Smooth muscle cell (in vitro differentiated cells): Measurements from ENCODE around the gene GPR35. TPM values are rescaled to one million over a fixed set of nuclear protein-coding genes. Genes with fewer than 3 reads are reported as not detected.
"Not testable (repeated sequence)": the region's sequence is repeated elsewhere in the genome, so short reads cannot be mapped to it uniquely, and the experiment has no call there.

ENCODE experiments used
- DNase-seq: peaks from one replicate; lab custom pipeline; 2025; ENCODE audit not compliant: unreplicated experiment; lab: John Stamatoyannopoulos, UW
- H2AFZ ChIP-seq: fragments of 200-600 bp; sonication (generic); 2 replicates; pipeline ENCODE4 v1.6.0; 2016; ENCODE audit warnings: antibody characterized with exemption, low read depth, mild to moderate bottlenecking
- H3F3A ChIP-seq: fragments of 200-600 bp; sonication (generic); 2 replicates; pipeline ENCODE4 v1.6.0; 2017; ENCODE audit warnings: antibody characterized with exemption, low read depth
- H3K27ac ChIP-seq: fragments of 200-600 bp; sonication (generic); 2 replicates; pipeline ENCODE4 v1.5.1; 2016; ENCODE audit warnings: low read depth, mild to moderate bottlenecking
- H3K27me3 ChIP-seq: fragments of 200-600 bp; sonication (generic); 2 replicates; pipeline ENCODE4 v1.6.1; 2016; ENCODE audit warnings: low read depth, mild to moderate bottlenecking
- H3K36me3 ChIP-seq: fragments of 200-600 bp; sonication (generic); 2 replicates; pipeline ENCODE4 v1.5.1; 2016; ENCODE audit warnings: low read depth
- H3K4me1 ChIP-seq: fragments of 200-600 bp; sonication (generic); 2 replicates; pipeline ENCODE4 v1.5.1; 2016; ENCODE audit warnings: low read depth
- H3K4me2 ChIP-seq: fragments of 200-600 bp; sonication (generic); 2 replicates; pipeline ENCODE4 v1.6.0; 2016; ENCODE audit warnings: mild to moderate bottlenecking
- H3K4me3 ChIP-seq: fragments of 200-600 bp; sonication (generic); 2 replicates; pipeline ENCODE4 v1.5.1; 2016; ENCODE audit warnings: mild to moderate bottlenecking
- H3K79me2 ChIP-seq: fragments of 200-600 bp; sonication (generic); 2 replicates; pipeline ENCODE4 v1.6.0; 2016; ENCODE audit warnings: low read depth, mild to moderate bottlenecking
- H3K9ac ChIP-seq: fragments of 200-600 bp; sonication (generic); 2 replicates; pipeline ENCODE4 v1.6.0; 2016; ENCODE audit warnings: low read depth
- H3K9me3 ChIP-seq: fragments of 200-600 bp; sonication (generic); replicated peaks from 2 replicates; pipeline ENCODE4 v1.5.1; 2016; ENCODE audit warnings: low read depth
- H4K20me1 ChIP-seq: fragments of 200-600 bp; sonication (generic); 2 replicates; pipeline ENCODE4 v1.6.0; 2016; ENCODE audit warnings: low read depth
- CTCF ChIP-seq: fragments of 200-600 bp; sonication (generic); IDR thresholded peaks from 2 replicates; pipeline ENCODE4 v1.5.1; 2017; ENCODE audit warnings: borderline replicate concordance, mild to moderate bottlenecking, antibody characterized with exemption; ENCODE audit not compliant: insufficient read depth, poor library complexity, severe bottlenecking
- WGBS: methylation state at CpG from one replicate; pipeline ENCODE4 v1.1.7; 2016; ENCODE audit warnings: low lambda C conversion rate; 5-methylcytosine and 5-hydroxymethylcytosine counted together
- polyA plus RNA-seq: library from polyadenylated mRNA; unstranded; fragments of >200 nt; fragmentation: Nextera tagmentation; extraction: Ambion mirVana; gene quantifications from 2 replicates; pipeline ENCODE4 v1.2.1, GENCODE V29; 2016
- total RNA-seq: library from RNA; depleted of rRNA; stranded (reverse); fragments of >200 nt; gene quantifications from 2 replicates; pipeline ENCODE4 v1.2.3, GENCODE V29; 2014

GPR35 gene
- total and polyA plus RNA-seq, 2 experiments from 2014 or later, result 1.3 to 2.1 TPM

- no peak for TF ChIP-seq CTCF
- H3F3A ChIP-seq, result no peaks in the 10 kb centered on the region
- no peak overlapping the region for H3K9ac ChIP-seq
- 75% methylated on average over 4 of the region's 4 CpGs for WGBS
- H3K27ac ChIP-seq, result no peak overlapping the region
- H3K9me3 ChIP-seq, result no peaks in the 10 kb centered on the region
- no peak overlapping the region for H2AFZ ChIP-seq
- peaks cover 35% of the 10 kb centered on the region for H3K27me3 ChIP-seq
- no peaks in the 10 kb centered on the region for H3K4me1 ChIP-seq
- no peak overlapping the region for H3K4me2 ChIP-seq
- no peaks in the 10 kb centered on the region for H3K79me2 ChIP-seq
- H4K20me1 ChIP-seq, result no peaks in the 10 kb centered on the region
- H3K36me3 ChIP-seq, result no peaks in the 10 kb centered on the region
- no peak for DNase-seq
- no peak overlapping the region for H3K4me3 ChIP-seq
These were observed 45.7 kb downstream of the GPR35 start for GRCh38 chr2:240670950-240671349.

GRCh38 chr2:240672076-240672700 lies 46.9 kb downstream of the GPR35 start:
- Histone ChIP-seq H3K79me2 (no peaks in the 10 kb centered on the region), H3K9me3 (no peaks in the 10 kb centered on the region), H4K20me1 (no peaks in the 10 kb centered on the region), H3K36me3 (no peaks in the 10 kb centered on the region), H3K4me2 (no peak overlapping the region), H3F3A (no peaks in the 10 kb centered on the region), H3K9ac (no peak overlapping the region), H2AFZ (no peak overlapping the region), H3K27me3 (peaks cover 23% of the 10 kb centered on the region), H3K4me3 (no peak overlapping the region), H3K4me1 (no peaks in the 10 kb centered on the region), H3K27ac (no peak overlapping the region)
- WGBS, result 89% methylated on average over 41 of the region's 46 CpGs
- no peak for TF ChIP-seq CTCF
- no peak for DNase-seq

- no peaks in the 10 kb centered on the region for H3K4me1 ChIP-seq
- H3K27me3 ChIP-seq, result peaks cover 17% of the 10 kb centered on the region
- no peaks in the 10 kb centered on the region for H4K20me1 ChIP-seq
- H3K4me2 ChIP-seq, result no peak overlapping the region
- H3K4me3 ChIP-seq, result no peak overlapping the region
- no peak overlapping the region for H2AFZ ChIP-seq
- no peaks in the 10 kb centered on the region for H3K36me3 ChIP-seq
- H3K27ac ChIP-seq, result no peak overlapping the region
- TF ChIP-seq CTCF, result no peak
- DNase-seq, result no peak
- H3F3A ChIP-seq, result no peaks in the 10 kb centered on the region
- no peak overlapping the region for H3K9ac ChIP-seq
- no peaks in the 10 kb centered on the region for H3K9me3 ChIP-seq
- 71% methylated on average over 55 of the region's 55 CpGs for WGBS
- no peaks in the 10 kb centered on the region for H3K79me2 ChIP-seq
These were observed 47.5 kb downstream of the GPR35 start for GRCh38 chr2:240672701-240673190.

- H3F3A ChIP-seq, H3K36me3 ChIP-seq, H3K4me3 ChIP-seq, H2AFZ ChIP-seq, H3K27ac ChIP-seq, H3K4me1 ChIP-seq, H3K79me2 ChIP-seq, DNase-seq, H3K4me2 ChIP-seq, H3K9me3 ChIP-seq, H3K9ac ChIP-seq, H4K20me1 ChIP-seq: not testable (repeated sequence)
- 66% methylated on average over 9 of the region's 16 CpGs for WGBS
- peaks cover 17% of the 10 kb centered on the region for H3K27me3 ChIP-seq
These were observed 49.3 kb downstream of the GPR35 start for GRCh38 chr2:240674461-240675184.

GRCh38 chr2:240675345-240675744 lies 50.1 kb downstream of the GPR35 start:
- no CpG with 5 or more reads among the region's 24 CpGs for WGBS
- H3K79me2 ChIP-seq, H3K4me1 ChIP-seq, H3K4me3 ChIP-seq, H3K9ac ChIP-seq, H3K27ac ChIP-seq, H3K36me3 ChIP-seq, H3K4me2 ChIP-seq, H4K20me1 ChIP-seq, H2AFZ ChIP-seq, H3F3A ChIP-seq, DNase-seq, H3K9me3 ChIP-seq: not testable (repeated sequence)
- H3K27me3 ChIP-seq, result peaks cover 15% of the 10 kb centered on the region

GRCh38 chr2:240678043-240678442 lies 52.8 kb downstream of the GPR35 start:
- not testable (repeated sequence) for H3K36me3 ChIP-seq, H3K9me3 ChIP-seq, H3K4me1 ChIP-seq

More at GRCh38 chr2:240678043-240678442, 52.8 kb downstream of the GPR35 start:
- not testable (repeated sequence) for H3K9ac ChIP-seq, H3K79me2 ChIP-seq, H3K27me3 ChIP-seq, H3F3A ChIP-seq, H2AFZ ChIP-seq, DNase-seq, H3K4me3 ChIP-seq, H4K20me1 ChIP-seq, H3K4me2 ChIP-seq, H3K27ac ChIP-seq
- 93% methylated on average over 5 of the region's 14 CpGs for WGBS
